Neuron (in vitro differentiated cells): Measurements from ENCODE around the gene VWA3B.
A peak's percentile ranks its signal among the peaks of the same experiment; 100 is the strongest.

Experiments used
- H2AFZ ChIP-seq: one replicate; pipeline ENCODE4 v1.6.1; 2013; ENCODE audit warnings: low read depth, mild to moderate bottlenecking, inconsistent platforms, low read length, moderate library complexity
- H3K27me3 ChIP-seq: one replicate; pipeline ENCODE4 v1.6.1; 2013; ENCODE audit warnings: low read length; ENCODE audit not compliant: insufficient read depth
- H3K36me3 ChIP-seq: one replicate; pipeline ENCODE4 v1.6.1; 2013; ENCODE audit warnings: low read length; ENCODE audit not compliant: insufficient read depth
- H3K4me1 ChIP-seq: one replicate; pipeline ENCODE4 v1.6.1; 2013; ENCODE audit warnings: low read length; ENCODE audit not compliant: insufficient read depth
- H3K4me3 ChIP-seq: 2 replicates; pipeline ENCODE4 v1.5.1; 2013; ENCODE audit warnings: mild to moderate bottlenecking, low read length, moderate library complexity
- H3K9me3 ChIP-seq: one replicate; pipeline ENCODE4 v1.6.1; 2013; ENCODE audit warnings: low read length

VWA3B gene

GRCh38 chr2:98216616-98217015 lies 129.6 kb downstream of the VWA3B start:
- no peak overlapping the region for H2AFZ ChIP-seq

GRCh38 chr2:98219152-98219551 lies 132.2 kb downstream of the VWA3B start:
- no peaks in the 10 kb centered on the region for H3K36me3 ChIP-seq
- no peaks in the 10 kb centered on the region for H3K27me3 ChIP-seq
- no peak overlapping the region for H2AFZ ChIP-seq
- H3K4me1 ChIP-seq: no peaks in the 10 kb centered on the region
- H3K9me3 ChIP-seq: peaks cover 6% of the 10 kb centered on the region
- H3K4me3 ChIP-seq: no peak overlapping the region

More at GRCh38 chr2:98216616-98217015, 129.6 kb downstream of the VWA3B start:
- Histone ChIP-seq H3K27me3 (no peaks in the 10 kb centered on the region), H3K4me3 (no peak overlapping the region), H3K9me3 (peaks cover 6% of the 10 kb centered on the region), H3K36me3 (no peaks in the 10 kb centered on the region), H3K4me1 (peaks cover 15% of the 10 kb centered on the region)

- Histone ChIP-seq H3K4me3 (no peak overlapping the region), H3K27me3 (no peaks in the 10 kb centered on the region), H3K4me1 (peaks cover 2% of the 10 kb centered on the region), H2AFZ (no peak overlapping the region), H3K36me3 (no peaks in the 10 kb centered on the region), H3K9me3 (no peaks in the 10 kb centered on the region)
Observed at GRCh38 chr2:98233941-98234340, 147.0 kb downstream of the VWA3B start.

GRCh38 chr2:98234776-98235175 lies 147.8 kb downstream of the VWA3B start:
- H3K4me3 ChIP-seq: no peak overlapping the region
- H3K36me3 ChIP-seq: no peaks in the 10 kb centered on the region
- peaks cover 2% of the 10 kb centered on the region for H3K4me1 ChIP-seq
- H3K27me3 ChIP-seq: no peaks in the 10 kb centered on the region
- no peak overlapping the region for H2AFZ ChIP-seq
- H3K9me3 ChIP-seq: no peaks in the 10 kb centered on the region

GRCh38 chr2:98236935-98237334 lies 150.0 kb downstream of the VWA3B start:
- Histone ChIP-seq H3K9me3 (no peaks in the 10 kb centered on the region), H3K4me1 (peaks cover 14% of the 10 kb centered on the region), H3K36me3 (no peaks in the 10 kb centered on the region), H3K4me3 (no peak overlapping the region), H3K27me3 (no peaks in the 10 kb centered on the region), H2AFZ (no peak overlapping the region)

- H3K4me1 ChIP-seq: peaks cover 21% of the 10 kb centered on the region
- no peak overlapping the region for H2AFZ ChIP-seq
- peaks cover 3% of the 10 kb centered on the region for H3K9me3 ChIP-seq
- H3K36me3 ChIP-seq: no peaks in the 10 kb centered on the region
- H3K4me3 ChIP-seq: no peak overlapping the region
- no peaks in the 10 kb centered on the region for H3K27me3 ChIP-seq
Observed at GRCh38 chr2:98240786-98241398, 153.9 kb downstream of the VWA3B start.

GRCh38 chr2:98241592-98241991 lies 154.6 kb downstream of the VWA3B start:
- Histone ChIP-seq H3K4me1 (peaks cover 21% of the 10 kb centered on the region), H3K9me3 (peaks cover 3% of the 10 kb centered on the region), H2AFZ (no peak overlapping the region), H3K4me3 (peak overlapping the region; percentile 1), H3K27me3 (no peaks in the 10 kb centered on the region), H3K36me3 (no peaks in the 10 kb centered on the region)

GRCh38 chr2:98242003-98242402 lies 155.0 kb downstream of the VWA3B start:
- peaks cover 3% of the 10 kb centered on the region for H3K9me3 ChIP-seq
- H3K4me3 ChIP-seq: peak overlapping the region; percentile 1
- no peaks in the 10 kb centered on the region for H3K27me3 ChIP-seq
- peaks cover 21% of the 10 kb centered on the region for H3K4me1 ChIP-seq
- no peaks in the 10 kb centered on the region for H3K36me3 ChIP-seq
- H2AFZ ChIP-seq: no peak overlapping the region

GRCh38 chr2:98245491-98245890 lies 158.5 kb downstream of the VWA3B start:
- Histone ChIP-seq H2AFZ (no peak overlapping the region), H3K4me1 (peaks cover 19% of the 10 kb centered on the region)

GRCh38 chr2:98247383-98247782 lies 160.4 kb downstream of the VWA3B start:
- Histone ChIP-seq H2AFZ (no peak overlapping the region), H3K9me3 (peaks cover 6% of the 10 kb centered on the region), H3K4me1 (peaks cover 5% of the 10 kb centered on the region)

More at GRCh38 chr2:98245491-98245890, 158.5 kb downstream of the VWA3B start:
- Histone ChIP-seq H3K4me3 (no peak overlapping the region), H3K27me3 (no peaks in the 10 kb centered on the region), H3K9me3 (peaks cover 6% of the 10 kb centered on the region), H3K36me3 (no peaks in the 10 kb centered on the region)

GRCh38 chr2:98252038-98252773 lies 165.2 kb downstream of the VWA3B start:
- Histone ChIP-seq H3K27me3 (no peaks in the 10 kb centered on the region), H3K4me1 (peaks cover 12% of the 10 kb centered on the region), H3K4me3 (no peak overlapping the region), H2AFZ (no peak overlapping the region), H3K36me3 (no peaks in the 10 kb centered on the region), H3K9me3 (peaks cover 4% of the 10 kb centered on the region)

More at GRCh38 chr2:98247383-98247782, 160.4 kb downstream of the VWA3B start:
- Histone ChIP-seq H3K36me3 (no peaks in the 10 kb centered on the region), H3K27me3 (no peaks in the 10 kb centered on the region), H3K4me3 (no peak overlapping the region)

GRCh38 chr2:98253461-98254070 lies 166.6 kb downstream of the VWA3B start:
- H3K4me3 ChIP-seq: no peak overlapping the region

GRCh38 chr2:98254504-98255059 lies 167.6 kb downstream of the VWA3B start:
- H3K36me3 ChIP-seq: no peaks in the 10 kb centered on the region
- no peaks in the 10 kb centered on the region for H3K9me3 ChIP-seq
- no peak overlapping the region for H3K4me3 ChIP-seq
- peaks cover 12% of the 10 kb centered on the region for H3K4me1 ChIP-seq
- no peak overlapping the region for H2AFZ ChIP-seq
- H3K27me3 ChIP-seq: no peaks in the 10 kb centered on the region

More at GRCh38 chr2:98253461-98254070, 166.6 kb downstream of the VWA3B start:
- Histone ChIP-seq H3K9me3 (no peaks in the 10 kb centered on the region), H3K4me1 (peaks cover 12% of the 10 kb centered on the region), H3K27me3 (no peaks in the 10 kb centered on the region), H2AFZ (no peak overlapping the region), H3K36me3 (no peaks in the 10 kb centered on the region)
